H9 (cell line): Measurements from ENCODE around the gene CD46. TPM values are rescaled to one million over a fixed set of nuclear protein-coding genes. Genes with fewer than 3 reads are reported as not detected.

Source experiments
- DNase-seq: peaks from one replicate; pipeline ENCODE4 v3.0.0-alpha.2; 2017
- H2AFZ ChIP-seq: one replicate; pipeline ENCODE4 v1.6.1; 2013; ENCODE audit warnings: mild to moderate bottlenecking, low read length, control low read depth, moderate library complexity
- H2AK5ac ChIP-seq: 2 replicates; pipeline ENCODE4 v1.6.1; 2013; ENCODE audit warnings: low read length, control low read depth, mixed read lengths; ENCODE audit not compliant: insufficient read length
- H2BK120ac ChIP-seq: one replicate; pipeline ENCODE4 v1.6.1; 2013; ENCODE audit warnings: low read depth, mild to moderate bottlenecking, low read length, control low read depth, inconsistent platforms; ENCODE audit not compliant: poor library complexity, severe bottlenecking
- H2BK12ac ChIP-seq: 2 replicates; pipeline ENCODE4 v1.6.1; 2013; ENCODE audit warnings: low read length, control low read depth, mixed read lengths, low read depth; ENCODE audit not compliant: insufficient read length
- H2BK15ac ChIP-seq: 2 replicates; pipeline ENCODE4 v1.6.1; 2013; ENCODE audit warnings: low read depth, low read length, control low read depth
- H2BK20ac ChIP-seq: one replicate; pipeline ENCODE4 v1.6.1; 2013; ENCODE audit warnings: low read depth, mild to moderate bottlenecking, low read length, control low read depth, inconsistent platforms; ENCODE audit not compliant: poor library complexity, severe bottlenecking
- H2BK5ac ChIP-seq: 2 replicates; pipeline ENCODE4 v1.6.1; 2013; ENCODE audit warnings: low read length, control low read depth, mixed read lengths; ENCODE audit not compliant: insufficient read length
- H3K14ac ChIP-seq: 2 replicates; pipeline ENCODE4 v1.6.1; 2013; ENCODE audit warnings: low read length, control low read depth; ENCODE audit not compliant: insufficient read depth
- H3K18ac ChIP-seq: 2 replicates; pipeline ENCODE4 v1.6.1; 2013; ENCODE audit warnings: low read depth, mild to moderate bottlenecking, mixed read lengths, low read length, control low read depth; ENCODE audit not compliant: insufficient read length
- H3K23ac ChIP-seq: 2 replicates; pipeline ENCODE4 v1.6.1; 2013; ENCODE audit warnings: low read length, control low read depth, mixed read lengths, low read depth; ENCODE audit not compliant: insufficient read length
- H3K23me2 ChIP-seq: 2 replicates; pipeline ENCODE4 v1.6.1; 2013; ENCODE audit warnings: low read depth, mild to moderate bottlenecking, mixed read lengths, low read length, control low read depth; ENCODE audit not compliant: insufficient read length, poor library complexity, severe bottlenecking
- H3K27ac ChIP-seq: 2 replicates; pipeline ENCODE4 v1.5.1; 2013; ENCODE audit warnings: low read length, control low read depth, mixed read lengths, low read depth; ENCODE audit not compliant: insufficient read length
- H3K27me3 ChIP-seq: 2 replicates; pipeline ENCODE4 v1.6.1; 2013; ENCODE audit warnings: low read length, control low read depth, inconsistent platforms; ENCODE audit not compliant: insufficient read depth
- H3K4ac ChIP-seq: 2 replicates; pipeline ENCODE4 v1.6.1; 2013; ENCODE audit warnings: low read depth, mild to moderate bottlenecking, control low read depth, inconsistent platforms, low read length, moderate library complexity
- H3K4me1 ChIP-seq: 2 replicates; pipeline ENCODE4 v1.6.1; 2013; ENCODE audit warnings: low read length, control low read depth, inconsistent platforms; ENCODE audit not compliant: insufficient read depth
- H3K4me2 ChIP-seq: 2 replicates; pipeline ENCODE4 v1.6.1; 2013; ENCODE audit warnings: low read length, control low read depth, mixed read lengths; ENCODE audit not compliant: insufficient read length, insufficient read depth
- H3K56ac ChIP-seq: 2 replicates; pipeline ENCODE4 v1.6.1; 2013; ENCODE audit warnings: low read depth, mild to moderate bottlenecking, mixed read lengths, low read length, control low read depth; ENCODE audit not compliant: insufficient read length
- H3K79me1 ChIP-seq: 2 replicates; pipeline ENCODE4 v1.6.1; 2013; ENCODE audit warnings: low read depth, mild to moderate bottlenecking, moderate library complexity, low read length, control low read depth, inconsistent platforms; ENCODE audit not compliant: insufficient read depth, poor library complexity, severe bottlenecking
- H3K79me2 ChIP-seq: 2 replicates; pipeline ENCODE4 v1.6.1; 2013; ENCODE audit warnings: low read length, control low read depth, inconsistent platforms; ENCODE audit not compliant: insufficient read depth
- H3K9ac ChIP-seq: 2 replicates; pipeline ENCODE4 v1.6.1; 2013; ENCODE audit warnings: low read length, control low read depth, mixed read lengths; ENCODE audit not compliant: insufficient read length; ENCODE audit errors: extremely low read depth
- H3K9me3 ChIP-seq: one replicate; pipeline ENCODE4 v1.6.1; 2013; ENCODE audit warnings: low read depth, low read length, inconsistent platforms; ENCODE audit not compliant: control insufficient read depth
- H3T11ph ChIP-seq: one replicate; pipeline ENCODE4 v1.6.1; 2013; ENCODE audit warnings: mild to moderate bottlenecking, low read length, control low read depth, inconsistent platforms
- H4K20me1 ChIP-seq: one replicate; pipeline ENCODE4 v1.6.1; 2013; ENCODE audit not compliant: control insufficient read depth, insufficient read length, insufficient read depth
- H4K5ac ChIP-seq: 2 replicates; pipeline ENCODE4 v1.6.1; 2013; ENCODE audit warnings: low read depth, mild to moderate bottlenecking, mixed read lengths, low read length, control low read depth; ENCODE audit not compliant: insufficient read length
- H4K8ac ChIP-seq: replicated peaks from 2 replicates; pipeline ENCODE4 v1.6.1; 2013; ENCODE audit warnings: low read length, control low read depth, mixed read lengths, low read depth; ENCODE audit not compliant: insufficient read length
- H4K91ac ChIP-seq: 2 replicates; pipeline ENCODE4 v1.6.1; 2013; ENCODE audit warnings: low read depth, mild to moderate bottlenecking, moderate library complexity, mixed read lengths, low read length, control low read depth; ENCODE audit not compliant: insufficient read length
- H3K27ac Mint-ChIP-seq, 3 experiments: 2 replicates in 2 of 3; 3 replicates in 1 of 3; pipeline ENCODE4 v1.8.0; 2020 to 2021; ENCODE audit warnings: mixed read lengths in 3 of 3, mild to moderate bottlenecking in 1 of 3, moderate library complexity in 1 of 3
- H3K27me3 Mint-ChIP-seq: 2 replicates; pipeline ENCODE4 v1.8.0; 2021; ENCODE audit warnings: low read depth, mild to moderate bottlenecking, moderate library complexity, mixed read lengths
- H3K36me3 Mint-ChIP-seq, 3 experiments: 2 replicates in 2 of 3; 3 replicates in 1 of 3; pipeline ENCODE4 v1.8.0; 2020 to 2021; ENCODE audit warnings: low read depth in 3 of 3, mixed read lengths in 3 of 3; ENCODE audit not compliant: insufficient read depth in 1 of 3
- H3K4me1 Mint-ChIP-seq, 2 experiments: 2 replicates each; pipeline ENCODE4 v1.8.0; 2020; ENCODE audit warnings: mixed read lengths in 2 of 2
- H3K4me3 Mint-ChIP-seq, 2 experiments: 2 replicates in 1 of 2; 3 replicates in 1 of 2; pipeline ENCODE4 v1.8.0; 2020 to 2021; ENCODE audit warnings: mild to moderate bottlenecking in 2 of 2, mixed read lengths in 2 of 2, moderate library complexity in 1 of 2
- H3K9me3 Mint-ChIP-seq, 2 experiments: 2 replicates in 1 of 2; 3 replicates in 1 of 2; pipeline ENCODE4 v1.8.0; 2020; ENCODE audit warnings: mild to moderate bottlenecking in 2 of 2, mixed read lengths in 2 of 2, moderate library complexity in 1 of 2
- CTCF ChIP-seq: fragments of 200-600 bp; sonication (generic); conservative IDR thresholded peaks from 3 replicates; pipeline ENCODE4 v1.8.0; 2021; ENCODE audit warnings: antibody characterized with exemption, mild to moderate bottlenecking
- WGBS: extraction: QIAGEN DNeasy Blood & Tissue Kit; methylation state at CpG from one replicate; pipeline ENCODE4 v1.1.7; 2013; ENCODE audit warnings: missing lambda C conversion rate, low lambda C conversion rate, mixed read lengths; ENCODE audit not compliant: insufficient read length; ENCODE audit errors: extremely low coverage; 5-methylcytosine and 5-hydroxymethylcytosine counted together
- total RNA-seq: library from RNA; stranded (reverse); gene quantifications from 2 replicates; pipeline ENCODE4 v1.2.1, GENCODE V29; 2021

Gene CD46
- total RNA-seq, 1 experiment from 2014 or later, result 89.2 TPM

GRCh38 chr1:207702317-207702716, 49.5 kb upstream of the CD46 start:
- no peak overlapping the region for H3T11ph ChIP-seq
- no peak overlapping the region for H3K14ac ChIP-seq
- no peak overlapping the region for H4K5ac ChIP-seq
- no peak overlapping the region for H2BK15ac ChIP-seq
- H2BK120ac ChIP-seq, result no peak overlapping the region
- H2AFZ ChIP-seq, result no peak overlapping the region
- H4K20me1 ChIP-seq, result no peaks in the 10 kb centered on the region
- Mint-ChIP-seq H3K4me3 (no peak overlapping the region), H3K36me3 (peaks cover 0 to 4% (median 0%) of the 10 kb centered on the region in 3 experiments; a peak in 1 of 7 replicates), H3K4me1 (no peaks in the 10 kb centered on the region), H3K9me3 (0 out of 5 replicates have a peak, but pooled peaks cover 0 to 2% of the 10 kb centered on the region in 2 experiments), H3K27me3 (peaks cover 3% of the 10 kb centered on the region; the same call in 1 of the 2 replicates), H3K27ac (no peak overlapping the region)
- H3K79me1 ChIP-seq, result no peaks in the 10 kb centered on the region
- H3K9me3 ChIP-seq, result no peaks in the 10 kb centered on the region
- no peak overlapping the region for H2BK20ac ChIP-seq
- no peak for DNase-seq
- no peaks in the 10 kb centered on the region for H3K27me3 ChIP-seq
- no peak overlapping the region for H3K23ac ChIP-seq
- WGBS, result no CpG with 5 or more reads among the region's 1 CpG
- H4K8ac ChIP-seq, result no peak overlapping the region
- no peak overlapping the region for H3K4me2 ChIP-seq
- H3K23me2 ChIP-seq, result no peaks in the 10 kb centered on the region
- H3K79me2 ChIP-seq, result no peaks in the 10 kb centered on the region
- no peak for TF ChIP-seq CTCF
- H3K56ac ChIP-seq, result no peak overlapping the region
- no peak overlapping the region for H2BK5ac ChIP-seq
- no peak overlapping the region for H2BK12ac ChIP-seq
- no peak overlapping the region for H3K27ac ChIP-seq
- H3K9ac ChIP-seq, result no peak overlapping the region
- no peaks in the 10 kb centered on the region for H3K4me1 ChIP-seq
- H4K91ac ChIP-seq, result no peak overlapping the region
- H3K18ac ChIP-seq, result no peak overlapping the region
- H3K4ac ChIP-seq, result no peak overlapping the region
- H2AK5ac ChIP-seq, result no peak overlapping the region
